ENCODE measurements around the gene GLTP.

- TF ChIP-seq CTCF (IDR thresholded peaks at IDR 0.05) (no peak), POLR2AphosphoS5 (IDR thresholded peaks at IDR 0.05) (no peak), POLR2A (IDR thresholded peaks at IDR 0.05) (no peak), EP300 (IDR thresholded peaks at IDR 0.05; ENCODE audit: low read depth) (no peak)
Observed at GRCh38 chr12:109841356-109841755, 39.0 kb downstream of the GLTP start.
